HG03457 (cell line): ENCODE measurements around the gene NWD2.
"Not testable (repeated sequence)": the region's sequence is repeated elsewhere in the genome, so short reads cannot be mapped to it uniquely, and the experiment has no call there.

Experiments
- ATAC-seq: cut with Tn5 transposase; IDR thresholded peaks from one replicate; pipeline ENCODE4 v1.9.1; 2021; ENCODE audit warnings: moderate number of reproducible peaks; ENCODE audit not compliant: unreplicated experiment

Gene NWD2

GRCh38 chr4:37244583-37245390 lies at the start of gene NWD2:
TSS of gene NWD2 (plus strand) at chr4:37244743. CDS start at chr4:37245068, 325 bp downstream.
- no peak for ATAC-seq

GRCh38 chr4:37197899-37198298 lies 46.6 kb upstream of the NWD2 start:
- no peak for ATAC-seq

GRCh38 chr4:37204740-37205139 lies 39.8 kb upstream of the NWD2 start:
- not testable (repeated sequence) for ATAC-seq

GRCh38 chr4:37216209-37216608 lies 28.3 kb upstream of the NWD2 start:
- ATAC-seq, result no peak

GRCh38 chr4:37219242-37219641 lies 25.3 kb upstream of the NWD2 start:
- no peak for ATAC-seq

GRCh38 chr4:37219990-37220389 lies 24.6 kb upstream of the NWD2 start:
- no peak for ATAC-seq

- no peak for ATAC-seq
Observed at GRCh38 chr4:37220685-37221084, 23.9 kb upstream of the NWD2 start.

- no peak for ATAC-seq
Observed at GRCh38 chr4:37223732-37224131, 20.8 kb upstream of the NWD2 start.

GRCh38 chr4:37224854-37225253 lies 19.7 kb upstream of the NWD2 start:
- ATAC-seq, result no peak

- ATAC-seq, result no peak
Observed at GRCh38 chr4:37225778-37226177, 18.8 kb upstream of the NWD2 start.

GRCh38 chr4:37232315-37232714 lies 12.2 kb upstream of the NWD2 start:
- no peak for ATAC-seq

- ATAC-seq, result no peak
Observed at GRCh38 chr4:37236165-37236564, 8.4 kb upstream of the NWD2 start.

GRCh38 chr4:37241647-37242046 lies 2.9 kb upstream of the NWD2 start:
- ATAC-seq, result no peak

GRCh38 chr4:37243051-37243450 lies 1.5 kb upstream of the NWD2 start:
- ATAC-seq, result no peak

GRCh38 chr4:37243722-37244582 lies 591 bp upstream of the NWD2 start:
- ATAC-seq, result no peak

GRCh38 chr4:37245391-37245954 lies 930 bp downstream of the NWD2 start:
- no peak for ATAC-seq

GRCh38 chr4:37246891-37247290 lies 2.3 kb downstream of the NWD2 start:
- ATAC-seq, result no peak

GRCh38 chr4:37258221-37258620 lies 13.7 kb downstream of the NWD2 start:
- ATAC-seq, result no peak

GRCh38 chr4:37268319-37268718 lies 23.8 kb downstream of the NWD2 start:
- no peak for ATAC-seq

GRCh38 chr4:37279121-37279520 lies 34.6 kb downstream of the NWD2 start:
- no peak for ATAC-seq

GRCh38 chr4:37279894-37280592 lies 35.5 kb downstream of the NWD2 start:
- ATAC-seq, result no peak
